GM19324 (cell line): ENCODE results near the gene PGAM5.

Experiments
- ATAC-seq: cut with Tn5 transposase; IDR thresholded peaks from one replicate; pipeline ENCODE4 v1.9.1; 2021; ENCODE audit warnings: mild to moderate bottlenecking, moderate library complexity; ENCODE audit not compliant: unreplicated experiment, low FRiP score

Gene PGAM5

DNA sequence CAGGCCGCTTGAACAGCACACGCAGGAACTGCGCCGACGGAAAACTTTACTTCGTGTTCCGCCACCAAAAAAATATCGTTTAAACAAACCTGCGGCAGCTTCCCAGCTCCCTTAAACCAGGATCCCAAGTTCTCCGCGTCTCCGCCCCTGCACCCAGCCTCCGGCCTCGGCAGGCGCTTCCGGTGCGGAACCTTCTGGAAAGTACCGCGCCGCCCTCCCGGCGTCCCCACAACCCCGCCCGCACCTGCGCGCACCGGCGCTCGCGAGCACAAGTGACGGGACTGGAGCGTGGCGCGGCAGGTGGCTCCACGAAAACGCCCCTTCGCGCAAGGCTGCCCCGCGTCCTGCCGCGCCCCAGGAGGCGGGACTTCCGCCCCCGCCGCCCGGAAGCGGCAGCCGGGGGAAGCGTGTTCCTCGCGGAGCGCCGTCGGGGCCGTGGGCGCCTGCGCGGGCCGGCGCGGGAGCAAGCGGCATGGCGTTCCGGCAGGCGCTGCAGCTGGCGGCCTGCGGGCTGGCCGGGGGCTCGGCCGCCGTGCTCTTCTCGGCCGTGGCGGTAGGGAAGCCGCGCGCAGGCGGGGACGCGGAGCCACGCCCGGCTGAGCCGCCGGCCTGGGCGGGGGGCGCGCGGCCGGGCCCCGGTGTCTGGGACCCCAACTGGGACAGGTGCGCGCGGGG lies at the start of gene PGAM5:
Gene PGAM5 (plus strand): TSS at position 438 of the 675 bp plus-strand sequence. CDS start 35 bp downstream, at position 473.
- ATAC-seq: peak; percentile 96

GRCh38 chr12:132660996-132661395 lies 49.6 kb upstream of the PGAM5 start:
- ATAC-seq: no peak

- no peak for ATAC-seq
Observed at GRCh38 chr12:132661972-132662371, 48.7 kb upstream of the PGAM5 start.

GRCh38 chr12:132662901-132663755 lies 47.5 kb upstream of the PGAM5 start:
- no peak for ATAC-seq

DNA sequence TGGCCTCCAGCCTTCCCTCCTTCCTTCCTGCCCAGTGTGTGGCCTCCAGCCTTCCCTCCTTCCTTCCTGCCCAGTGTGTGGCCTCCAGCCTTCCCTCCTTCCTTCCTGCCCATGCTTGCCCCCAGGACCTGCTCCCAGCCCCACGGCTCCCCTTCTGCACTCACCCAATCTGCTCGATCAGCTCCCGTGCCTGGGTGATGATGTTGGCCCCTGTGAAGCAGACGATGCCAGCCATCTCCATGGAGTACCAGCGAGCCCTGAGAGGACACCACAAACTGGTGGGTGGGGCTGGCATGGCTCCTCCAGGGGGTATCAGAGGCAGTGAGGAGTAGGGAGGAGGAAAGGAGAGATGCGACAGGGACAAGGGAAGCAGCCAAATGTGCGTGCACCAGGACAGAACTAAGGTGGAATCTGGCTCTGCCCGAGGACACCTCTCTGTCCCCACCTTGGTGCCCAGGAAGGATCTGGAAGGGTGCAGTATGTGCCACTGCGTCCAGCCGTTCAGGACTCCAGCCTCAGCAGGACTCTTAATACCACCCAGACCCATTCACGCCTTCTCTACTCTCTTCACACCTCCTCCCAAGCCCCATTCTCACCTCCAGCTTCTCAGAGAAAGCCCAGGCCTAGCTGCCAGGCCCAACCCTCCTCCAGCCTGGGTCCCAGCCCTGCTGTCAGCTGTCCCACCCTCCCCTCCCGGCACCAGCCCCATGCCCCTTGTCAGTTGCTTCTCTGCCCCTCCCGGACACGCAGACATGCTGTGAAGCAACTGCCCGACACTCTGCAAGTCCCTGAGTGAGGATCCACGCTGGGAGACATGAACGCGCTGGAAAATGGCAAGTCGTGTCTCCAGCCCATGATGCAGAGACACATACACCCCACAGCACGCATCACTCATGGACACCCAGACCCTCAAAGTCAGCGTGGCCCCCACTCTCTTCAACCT lies 46.2 kb upstream of the PGAM5 start:
- no peak for ATAC-seq

DNA sequence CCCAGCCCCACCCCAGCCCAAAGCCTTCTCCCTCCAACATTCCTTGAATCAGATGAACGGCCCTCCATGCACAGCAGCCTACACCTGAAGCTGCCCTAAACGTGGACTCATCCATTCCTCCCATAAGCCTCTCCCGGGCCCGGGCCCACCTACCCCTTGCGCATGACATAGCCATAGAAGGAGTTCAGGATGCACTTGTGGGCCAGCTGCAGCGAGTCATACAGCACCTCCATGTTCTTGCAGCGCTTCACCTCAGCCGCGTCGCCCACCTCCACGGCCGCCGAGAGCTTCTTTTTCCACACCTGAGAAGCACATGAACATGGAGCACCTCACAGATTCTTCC lies 45.5 kb upstream of the PGAM5 start:
- ATAC-seq: no peak

- ATAC-seq: no peak
Observed at GRCh38 chr12:132665794-132666193, 44.8 kb upstream of the PGAM5 start.

- ATAC-seq: no peak
Observed at GRCh38 chr12:132668191-132669088, 42.2 kb upstream of the PGAM5 start.

- no peak for ATAC-seq
Observed at GRCh38 chr12:132669166-132669879, 41.3 kb upstream of the PGAM5 start.

DNA sequence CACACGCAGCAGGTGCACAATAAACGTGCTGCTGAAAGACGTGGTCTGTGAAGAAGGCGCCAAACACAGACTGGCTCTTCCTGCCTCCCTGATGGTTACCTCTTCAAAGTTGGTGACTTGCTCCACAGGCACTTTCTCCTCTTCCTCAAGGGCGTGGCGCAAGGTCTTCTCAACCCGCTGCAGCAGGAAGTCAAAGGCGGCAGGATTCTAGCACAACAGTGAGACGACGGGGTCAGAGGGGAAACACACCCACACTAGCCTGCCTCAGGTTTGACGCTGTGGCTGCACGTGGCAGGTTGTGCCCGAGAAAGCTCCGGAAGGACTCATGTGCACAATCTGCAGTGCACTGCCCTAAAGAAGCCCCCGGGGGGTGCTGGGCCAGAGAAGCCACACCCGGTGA lies 38.5 kb upstream of the PGAM5 start:
- ATAC-seq: no peak

- ATAC-seq: no peak
Observed at GRCh38 chr12:132672678-132673077, 38.0 kb upstream of the PGAM5 start.

DNA sequence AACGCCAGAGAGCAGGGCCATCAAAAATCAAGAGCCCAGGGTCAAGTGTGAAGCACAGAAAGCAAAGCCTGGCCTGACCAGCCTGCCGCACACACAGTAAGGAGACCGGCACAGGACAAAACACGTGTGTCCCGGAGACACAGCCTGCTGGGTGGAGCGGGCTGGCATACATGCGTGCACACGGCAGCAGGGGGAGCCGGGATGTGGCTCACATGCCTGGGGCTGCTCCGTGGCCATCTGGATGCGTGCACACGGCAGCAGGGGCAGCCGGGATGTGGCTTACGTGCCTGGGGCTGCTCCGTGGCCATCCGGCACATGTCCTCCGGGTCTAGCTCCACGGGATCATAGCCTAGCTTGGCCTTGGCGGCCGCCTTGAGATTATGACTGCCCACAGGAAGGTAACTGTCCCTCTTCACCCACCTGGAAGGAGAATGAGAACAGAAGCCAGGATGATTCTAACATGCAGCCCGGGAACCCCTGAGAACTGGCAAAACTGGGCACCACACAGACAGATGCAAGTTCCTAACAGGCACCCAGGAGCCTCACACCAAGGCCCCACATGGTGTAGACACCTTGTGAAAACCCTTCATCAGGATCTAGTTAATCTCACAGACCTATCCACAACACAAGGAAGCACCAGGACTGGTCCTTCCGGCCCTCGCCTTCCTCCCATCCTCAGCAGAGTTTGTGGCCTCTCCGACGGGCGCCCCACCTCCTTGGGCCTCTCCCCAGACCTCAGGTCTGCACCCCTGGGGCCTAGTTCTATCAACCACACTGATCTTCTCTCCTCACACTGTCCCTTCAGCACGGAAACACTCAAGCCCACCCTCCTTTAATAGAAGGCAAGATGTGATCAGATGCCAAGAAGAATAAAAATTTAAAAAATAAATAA lies 37.1 kb upstream of the PGAM5 start:
- no peak for ATAC-seq

- no peak for ATAC-seq
Observed at GRCh38 chr12:132674561-132674960, 36.1 kb upstream of the PGAM5 start.

DNA sequence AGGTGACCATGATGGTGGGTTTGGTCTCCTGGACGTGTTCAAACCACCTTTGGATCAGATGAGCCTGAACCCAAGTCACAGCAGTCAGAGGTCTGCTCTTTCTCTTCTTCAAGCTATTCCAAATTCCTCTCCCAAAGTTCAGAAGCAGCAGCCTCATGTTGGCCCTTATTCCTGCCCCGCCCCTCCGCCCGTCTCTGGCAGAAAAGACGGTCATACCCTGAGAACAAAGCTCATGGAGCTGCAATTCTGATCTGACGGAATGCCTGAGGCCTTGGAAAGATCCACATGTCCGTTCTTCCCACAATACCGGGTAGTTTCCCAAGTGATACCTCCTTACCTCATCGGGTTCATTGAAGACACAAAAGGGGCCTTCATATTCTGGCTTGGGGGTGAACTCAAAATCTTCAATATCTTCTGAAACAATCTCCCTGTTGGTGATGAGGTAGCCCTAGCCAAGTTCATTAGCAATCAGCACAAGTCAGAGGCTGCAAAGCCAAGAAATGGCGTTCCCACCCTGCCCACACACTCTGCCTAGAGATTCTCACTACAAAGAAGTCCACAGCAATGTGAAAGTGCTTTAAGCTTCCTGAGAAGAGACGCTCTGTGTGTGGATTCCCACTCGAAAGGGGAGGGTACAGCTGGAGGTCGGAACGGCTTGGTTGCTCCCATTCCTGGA lies 34.7 kb upstream of the PGAM5 start:
- no peak for ATAC-seq

GRCh38 chr12:132677492-132677891 lies 33.1 kb upstream of the PGAM5 start:
- ATAC-seq: no peak

DNA sequence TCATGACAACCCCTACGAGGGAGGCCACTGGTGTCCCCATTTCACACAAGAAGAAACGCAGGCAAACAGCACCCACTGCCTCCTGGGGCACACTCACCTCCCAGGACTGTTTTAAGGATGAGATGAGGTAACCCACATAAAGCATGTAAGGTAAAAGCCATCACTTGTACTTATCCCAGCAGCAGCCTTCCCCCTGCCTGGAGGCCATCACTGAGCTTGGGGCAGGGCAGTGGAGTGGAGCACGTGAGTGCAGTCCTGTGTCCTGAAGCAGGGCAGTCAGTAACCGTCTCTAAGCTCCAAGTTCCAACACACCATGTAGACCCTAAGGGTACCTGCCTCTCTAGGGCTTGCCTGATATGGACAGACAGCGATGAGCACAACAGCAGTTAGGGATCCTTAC lies 25.2 kb upstream of the PGAM5 start:
- no peak for ATAC-seq

GRCh38 chr12:132686825-132687210 lies 23.8 kb upstream of the PGAM5 start:
- ATAC-seq: peak; percentile 19
